Natural killer cell (primary cell): ENCODE results near the gene PALM. TPM values are rescaled to one million over a fixed set of nuclear protein-coding genes. Genes with fewer than 3 reads are reported as not detected.

Experiments
- ATAC-seq, 3 donors: fragments of 150-1000 bp in 2 of 3; fragments of 200-7000 bp in 1 of 3; cut with Tn5 transposase; 1 replicate in 1 of 3; 2 replicates in 2 of 3; pipeline ENCODE4 v1.10.0; 2021; ENCODE audit warnings: mild to moderate bottlenecking in 2 of 3, moderate library complexity in 2 of 3
- DNase-seq, 2 donors: peaks; one replicate each; pipeline versions ENCODE4 v3.0.0 to v3.0.0-alpha.2; 2013 to 2021; ENCODE audit warnings: mixed read lengths in 1 of 2
- H3K27ac ChIP-seq: one replicate; pipeline ENCODE4 v1.5.1; 2013; ENCODE audit warnings: mild to moderate bottlenecking, low read length
- H3K27me3 ChIP-seq: one replicate; pipeline ENCODE4 v1.6.1; 2013; ENCODE audit warnings: low read length; ENCODE audit not compliant: control insufficient read depth, insufficient read depth
- H3K36me3 ChIP-seq: one replicate; pipeline ENCODE4 v1.6.1; 2013; ENCODE audit warnings: low read length; ENCODE audit not compliant: control insufficient read depth, insufficient read depth
- H3K4me1 ChIP-seq: one replicate; pipeline ENCODE4 v1.6.1; 2013; ENCODE audit warnings: low read length; ENCODE audit not compliant: control insufficient read depth, insufficient read depth
- H3K4me3 ChIP-seq: one replicate; pipeline ENCODE4 v1.5.1; 2013; ENCODE audit warnings: low read length
- H3K9me3 ChIP-seq: one replicate; pipeline ENCODE4 v1.6.1; 2013; ENCODE audit warnings: low read length; ENCODE audit not compliant: control insufficient read depth, insufficient read depth
- H3K27ac Mint-ChIP-seq, 2 donors: one replicate each; pipeline ENCODE4 v1.8.0; 2022; ENCODE audit warnings: mild to moderate bottlenecking in 2 of 2, mixed read lengths in 2 of 2, moderate library complexity in 1 of 2
- H3K27me3 Mint-ChIP-seq, 2 donors: one replicate each; pipeline ENCODE4 v1.8.0; 2022; ENCODE audit warnings: low read depth in 2 of 2, mixed read lengths in 2 of 2
- H3K36me3 Mint-ChIP-seq: one replicate; pipeline ENCODE4 v1.8.0; 2022; ENCODE audit warnings: mixed read lengths
- H3K4me1 Mint-ChIP-seq, 2 donors: one replicate each; pipeline ENCODE4 v1.8.0; 2022; ENCODE audit warnings: mixed read lengths in 2 of 2
- H3K4me3 Mint-ChIP-seq: one replicate; pipeline ENCODE4 v1.8.0; 2022; ENCODE audit warnings: mild to moderate bottlenecking, moderate library complexity, mixed read lengths
- H3K9me3 Mint-ChIP-seq, 2 donors: one replicate each; pipeline ENCODE4 v1.8.0; 2022; ENCODE audit warnings: mixed read lengths in 2 of 2
- WGBS: methylation state at CpG from one replicate; pipeline ENCODE4 v1.1.7; 2013; ENCODE audit warnings: missing lambda C conversion rate; ENCODE audit not compliant: insufficient coverage; 5-methylcytosine and 5-hydroxymethylcytosine counted together
- intact Hi-C: fragments of 100-400 bp; cut with micrococcal nuclease; formaldehyde crosslinking; loops from one replicate; pipeline ENCODE4 v1.14.2; 2022
- total RNA-seq, 4 donors: library from RNA; stranded (reverse); fragments of 120-200 nt in 1 of 4; gene quantifications; one replicate each; pipeline versions ENCODE4 v1.2.3 to v1.2.4, GENCODE V29; 2013 to 2022
- TF ChIP-seq, protein P1 (sequence below): fragments of 200-600 bp; IDR thresholded peaks from one replicate; pipeline ENCODE4 v1.8.0; 2022; ENCODE audit warnings: antibody characterized with exemption

The PALM gene
- total RNA-seq, 3 donors from 2014 or later (not counting 1 experiment from before 2014, with no cell fraction given): 0.59 to 1.0 TPM; not detected in 1

DNA sequence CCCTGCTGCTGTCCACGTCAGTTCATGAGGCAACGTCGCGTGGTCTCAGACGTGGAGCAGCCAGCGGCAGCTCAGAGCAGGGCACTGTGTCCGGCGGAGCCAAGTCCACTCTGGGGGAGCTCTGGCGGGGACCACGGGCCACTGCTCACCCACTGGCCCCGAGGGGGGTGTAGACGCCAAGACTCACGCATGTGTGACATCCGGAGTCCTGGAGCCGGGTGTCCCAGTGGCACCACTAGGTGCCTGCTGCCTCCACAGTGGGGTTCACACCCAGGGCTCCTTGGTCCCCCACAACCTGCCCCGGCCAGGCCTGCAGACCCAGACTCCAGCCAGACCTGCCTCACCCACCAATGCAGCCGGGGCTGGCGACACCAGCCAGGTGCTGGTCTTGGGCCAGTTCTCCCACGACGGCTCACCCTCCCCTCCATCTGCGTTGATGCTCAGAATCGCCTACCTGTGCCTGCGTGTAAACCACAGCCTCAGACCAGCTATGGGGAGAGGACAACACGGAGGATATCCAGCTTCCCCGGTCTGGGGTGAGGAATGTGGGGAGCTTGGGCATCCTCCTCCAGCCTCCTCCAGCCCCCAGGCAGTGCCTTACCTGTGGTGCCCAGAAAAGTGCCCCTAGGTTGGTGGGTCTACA lies 25.9 kb upstream of the PALM start:
- ATAC-seq (no peak), DNase-seq (no peak)
- Mint-ChIP-seq H3K27me3 (no peaks in the 10 kb centered on the region), H3K27ac (no peak overlapping the region), H3K36me3 (no peaks in the 10 kb centered on the region), H3K9me3 (no peaks in the 10 kb centered on the region), H3K4me3 (no peak overlapping the region), H3K4me1 (peaks cover 5 to 13% of the 10 kb centered on the region in 2 donors)
- Histone ChIP-seq H3K4me1 (peaks cover 23% of the 10 kb centered on the region), H3K27me3 (peaks cover 2% of the 10 kb centered on the region), H3K27ac (no peak overlapping the region), H3K9me3 (no peaks in the 10 kb centered on the region), H3K36me3 (no peaks in the 10 kb centered on the region), H3K4me3 (no peak overlapping the region)
- WGBS: 89% methylated on average over 25 of the region's 25 CpGs
- intact Hi-C loops: no loop called here
- TF ChIP-seq, protein P1, sequence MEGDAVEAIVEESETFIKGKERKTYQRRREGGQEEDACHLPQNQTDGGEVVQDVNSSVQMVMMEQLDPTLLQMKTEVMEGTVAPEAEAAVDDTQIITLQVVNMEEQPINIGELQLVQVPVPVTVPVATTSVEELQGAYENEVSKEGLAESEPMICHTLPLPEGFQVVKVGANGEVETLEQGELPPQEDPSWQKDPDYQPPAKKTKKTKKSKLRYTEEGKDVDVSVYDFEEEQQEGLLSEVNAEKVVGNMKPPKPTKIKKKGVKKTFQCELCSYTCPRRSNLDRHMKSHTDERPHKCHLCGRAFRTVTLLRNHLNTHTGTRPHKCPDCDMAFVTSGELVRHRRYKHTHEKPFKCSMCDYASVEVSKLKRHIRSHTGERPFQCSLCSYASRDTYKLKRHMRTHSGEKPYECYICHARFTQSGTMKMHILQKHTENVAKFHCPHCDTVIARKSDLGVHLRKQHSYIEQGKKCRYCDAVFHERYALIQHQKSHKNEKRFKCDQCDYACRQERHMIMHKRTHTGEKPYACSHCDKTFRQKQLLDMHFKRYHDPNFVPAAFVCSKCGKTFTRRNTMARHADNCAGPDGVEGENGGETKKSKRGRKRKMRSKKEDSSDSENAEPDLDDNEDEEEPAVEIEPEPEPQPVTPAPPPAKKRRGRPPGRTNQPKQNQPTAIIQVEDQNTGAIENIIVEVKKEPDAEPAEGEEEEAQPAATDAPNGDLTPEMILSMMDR: no peak

DNA sequence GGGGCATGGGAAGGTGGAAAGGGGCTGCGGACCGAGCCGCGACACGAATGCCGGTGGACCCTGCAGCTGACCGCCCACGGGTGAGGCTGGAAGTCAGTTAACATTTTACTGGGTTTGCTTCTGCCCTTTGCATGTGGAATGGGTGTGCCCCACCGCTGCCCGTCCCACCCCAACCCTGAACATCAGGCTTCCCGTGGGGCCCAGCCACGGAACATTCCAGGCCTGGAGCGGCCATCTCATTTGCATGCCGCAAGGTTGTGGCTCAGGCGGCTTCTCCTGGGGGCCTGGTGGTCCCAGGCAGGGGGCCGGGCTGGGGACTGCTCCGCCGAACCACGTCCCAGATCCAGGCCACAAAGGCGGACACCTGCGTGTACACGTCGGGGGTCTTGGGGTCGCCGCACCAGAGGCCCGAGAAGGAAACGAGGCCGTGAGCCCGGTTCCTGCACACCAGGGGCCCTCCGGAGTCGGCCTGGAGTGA lies 23.2 kb upstream of the PALM start:
- no peaks in the 10 kb centered on the region for H3K27me3 ChIP-seq
- H3K4me3 ChIP-seq: no peak overlapping the region
- H3K4me3 Mint-ChIP-seq: no peak overlapping the region
- TF ChIP-seq, protein P1: no peak
- intact Hi-C loops: no loop called here
- 94% methylated on average over 31 of the region's 31 CpGs for WGBS
- H3K36me3 Mint-ChIP-seq: no peaks in the 10 kb centered on the region
- H3K27ac ChIP-seq: no peak overlapping the region
- no peaks in the 10 kb centered on the region for H3K36me3 ChIP-seq
- peaks cover 13% of the 10 kb centered on the region for H3K4me1 ChIP-seq
- no peaks in the 10 kb centered on the region for H3K9me3 ChIP-seq
- ATAC-seq (no peak), DNase-seq (no peak)
- peaks cover 5 to 18% of the 10 kb centered on the region in 2 donors for H3K4me1 Mint-ChIP-seq
- no peak overlapping the region for H3K27ac Mint-ChIP-seq
- H3K9me3 Mint-ChIP-seq: no peaks in the 10 kb centered on the region
- no peaks in the 10 kb centered on the region for H3K27me3 Mint-ChIP-seq

DNA sequence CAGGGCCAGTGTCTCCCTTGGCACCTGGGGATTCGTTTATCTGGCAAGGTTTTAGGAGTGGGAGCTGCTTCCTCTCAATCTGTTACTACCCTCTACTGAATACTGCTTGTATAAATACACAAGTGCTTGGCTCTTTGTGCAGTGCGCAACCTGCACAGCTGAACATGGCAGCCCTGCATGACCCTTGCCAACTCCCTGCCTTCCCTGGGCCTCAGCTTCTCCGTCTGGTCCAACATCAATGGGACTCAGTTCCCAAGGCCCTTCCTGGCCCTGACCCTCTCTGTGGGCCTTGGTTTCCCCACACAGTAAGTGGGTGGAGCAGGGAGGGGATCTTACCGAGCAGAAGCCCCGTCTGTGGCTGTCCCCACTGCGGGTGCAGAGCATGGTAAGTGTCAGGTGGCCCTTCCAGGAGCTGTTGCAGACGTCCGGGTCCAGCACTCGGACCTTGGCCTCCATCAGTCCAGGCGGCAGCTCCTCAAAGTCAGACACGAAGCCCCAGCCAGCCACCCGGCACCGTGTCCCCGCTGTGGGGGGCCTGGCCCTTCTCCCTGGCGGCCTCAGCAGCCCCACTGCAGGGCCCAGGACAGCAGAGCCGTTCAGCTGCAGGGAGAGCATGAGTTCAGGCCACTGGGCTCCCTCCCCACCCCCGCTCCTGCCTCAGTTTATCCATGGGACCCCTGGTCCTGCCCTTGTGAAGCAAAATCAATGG lies 22.0 kb upstream of the PALM start:
- H3K36me3 Mint-ChIP-seq: no peaks in the 10 kb centered on the region
- Histone ChIP-seq H3K36me3 (no peaks in the 10 kb centered on the region), H3K9me3 (no peaks in the 10 kb centered on the region), H3K4me1 (peaks cover 2% of the 10 kb centered on the region), H3K4me3 (no peak overlapping the region), H3K27me3 (no peaks in the 10 kb centered on the region), H3K27ac (no peak overlapping the region)
- no peak overlapping the region for H3K27ac Mint-ChIP-seq
- intact Hi-C loops: no loop called here
- H3K4me3 Mint-ChIP-seq: no peak overlapping the region
- peaks cover 0 to 6% of the 10 kb centered on the region in 2 donors for H3K4me1 Mint-ChIP-seq
- TF ChIP-seq, protein P1: no peak
- no peaks in the 10 kb centered on the region for H3K9me3 Mint-ChIP-seq
- no peaks in the 10 kb centered on the region for H3K27me3 Mint-ChIP-seq
- 82% methylated on average over 17 of the region's 17 CpGs for WGBS
- DNase-seq: no peak
- no peak for ATAC-seq
